ENCODE measurements around the gene CDKN2D.
A peak's percentile ranks its signal among the peaks of the same experiment; 100 is the strongest.
"Not testable (repeated sequence)": the region's sequence is repeated elsewhere in the genome, so short reads cannot be mapped to it uniquely, and the experiment has no call there.

The CDKN2D gene

GRCh38 chr19:10580979-10581631, 12.3 kb upstream of the CDKN2D start:
- peak; percentile 94 for DNase-seq (ENCODE audit: low spot score)

- no peak for DNase-seq (ENCODE audit: low spot score)
Measured at GRCh38 chr19:10577951-10578350, 9.2 kb upstream of the CDKN2D start.

- DNase-seq (ENCODE audit: low spot score), result no peak
Measured at GRCh38 chr19:10575011-10575716, 6.4 kb upstream of the CDKN2D start.

- no peak for DNase-seq (ENCODE audit: low spot score)
Measured at GRCh38 chr19:10574462-10574861, 5.7 kb upstream of the CDKN2D start.

- DNase-seq (ENCODE audit: low spot score), result not testable (repeated sequence)
Measured at GRCh38 chr19:10573793-10574192, 5.0 kb upstream of the CDKN2D start.

GRCh38 chr19:10568062-10568825, 535 bp downstream of the CDKN2D start:
- peak; percentile 34 for DNase-seq (ENCODE audit: low spot score)

GRCh38 chr19:10567656-10568055, 1.1 kb downstream of the CDKN2D start:
- no peak for DNase-seq (ENCODE audit: low spot score)

GRCh38 chr19:10566658-10567410, 1.9 kb downstream of the CDKN2D start:
- DNase-seq (ENCODE audit: low spot score), result peak; percentile 39

GRCh38 chr19:10566408-10566657, 2.4 kb downstream of the CDKN2D start:
- DNase-seq (ENCODE audit: low spot score), result no peak

GRCh38 chr19:10565567-10566407, 3.0 kb downstream of the CDKN2D start, which contains the start of gene KRI1:
Gene KRI1, minus strand, starts transcription at chr19:10566010. Its CDS starts 11 bp downstream, at chr19:10565999.
- DNase-seq (ENCODE audit: low spot score), result peak; percentile 100

GRCh38 chr19:10565028-10565566, 3.7 kb downstream of the CDKN2D start:
- peak; percentile 71 for DNase-seq (ENCODE audit: low spot score)

GRCh38 chr19:10562609-10563008, 6.2 kb downstream of the CDKN2D start:
- no peak for DNase-seq (ENCODE audit: low spot score)

GRCh38 chr19:10560154-10560553, 8.6 kb downstream of the CDKN2D start:
- no peak for DNase-seq (ENCODE audit: low spot score)

- DNase-seq (ENCODE audit: low spot score), result no peak
Measured at GRCh38 chr19:10557603-10558197, 11.1 kb downstream of the CDKN2D start.

GRCh38 chr19:10555610-10555973, 13.2 kb downstream of the CDKN2D start:
- no peak for DNase-seq (ENCODE audit: low spot score)

- no peak for DNase-seq (ENCODE audit: low spot score)
Measured at GRCh38 chr19:10554760-10555609, 13.8 kb downstream of the CDKN2D start.

GRCh38 chr19:10553943-10554381, 14.8 kb downstream of the CDKN2D start:
- no peak for DNase-seq (ENCODE audit: low spot score)

- no peak for DNase-seq (ENCODE audit: low spot score)
Measured at GRCh38 chr19:10553087-10553667, 15.6 kb downstream of the CDKN2D start.

GRCh38 chr19:10552510-10553053, 16.2 kb downstream of the CDKN2D start:
- DNase-seq (ENCODE audit: low spot score), result no peak

All from hematopoietic multipotent progenitor cell treated with erythropoietin and hydrocortisone succinate and interleukin-3 and kit ligand, for 15 days (in vitro differentiated cells).